K562 (cell line): ENCODE measurements around the gene SLC9A3.

Experiments used
- CTCF ChIP-seq, 3 experiments: IDR thresholded peaks in 2 of 3; conservative IDR thresholded peaks in 1 of 3; 2 replicates each; pipeline ENCODE4 v1.5.1; 2011 to 2012; ENCODE audit warnings: low read length in 3 of 3, mild to moderate bottlenecking in 3 of 3, control low read depth in 2 of 3, improper control_type of control experiment in 1 of 3, inconsistent platforms in 1 of 3, low read depth in 1 of 3, mixed read lengths in 1 of 3, moderate library complexity in 1 of 3; ENCODE audit not compliant: insufficient read depth in 2 of 3
- KDM2B ChIP-seq: fragments of 250-450 bp; sonication (Bioruptor Pico); IDR thresholded peaks from 2 replicates; pipeline ENCODE4 v1.8.0; 2021; ENCODE audit warnings: mild to moderate bottlenecking, moderate library complexity
- MYC ChIP-seq, 2 experiments: fragments of 250-450 bp in 1 of 2; sonication (Bioruptor Pico) in 1 of 2; IDR thresholded peaks; 2 replicates each; pipeline versions ENCODE4 v1.5.1 to v1.6.1; 2012 to 2021; ENCODE audit warnings: low read depth in 2 of 2, borderline replicate concordance in 1 of 2, improper control_type of control experiment in 1 of 2, low read length in 1 of 2, mild to moderate bottlenecking in 1 of 2, moderate library complexity in 1 of 2
- NFYB ChIP-seq: IDR thresholded peaks from 2 replicates; pipeline ENCODE4 v1.6.1; 2011; ENCODE audit warnings: mild to moderate bottlenecking, moderate library complexity; ENCODE audit not compliant: insufficient read length; ENCODE audit errors: extremely low read depth
- POLR2A ChIP-seq: fragments of 450-650 bp; conservative IDR thresholded peaks from 2 replicates; pipeline ENCODE4 v1.6.1; 2016
- POLR2AphosphoS5 ChIP-seq: IDR thresholded peaks from 2 replicates; pipeline ENCODE4 v1.6.1; 2011; ENCODE audit warnings: mild to moderate bottlenecking, low read depth, low read length, moderate library complexity; ENCODE audit not compliant: control insufficient read depth, insufficient read depth
- RB1 ChIP-seq: fragments of 450-650 bp; IDR thresholded peaks from 2 replicates; pipeline ENCODE4 v1.6.1; 2017; ENCODE audit warnings: low read depth, mild to moderate bottlenecking
- SOX6 ChIP-seq: fragments of 450-650 bp; IDR thresholded peaks from 2 replicates; pipeline ENCODE4 v1.6.1; 2014; ENCODE audit warnings: mild to moderate bottlenecking
- YBX1 ChIP-seq: fragments of 450-650 bp; IDR thresholded peaks from 2 replicates; pipeline ENCODE4 v1.7.1; 2016; ENCODE audit warnings: mild to moderate bottlenecking
- ZBTB7A ChIP-seq: IDR thresholded peaks from 2 replicates; pipeline ENCODE4 v1.6.1; 2011; ENCODE audit warnings: low read depth, mild to moderate bottlenecking, low read length, moderate library complexity, borderline replicate concordance; ENCODE audit not compliant: control insufficient read depth
- ZNF518B ChIP-seq: fragments of 250-450 bp; sonication (Bioruptor Pico); IDR thresholded peaks from 2 replicates; pipeline ENCODE4 v1.5.0; 2021; ENCODE audit warnings: mild to moderate bottlenecking, moderate library complexity

GRCh38 chr5:542319-543311 is 18.4 kb upstream of the SLC9A3 start:
- TF ChIP-seq POLR2AphosphoS5 (no peak), CTCF (IDR thresholded peaks at IDR 0.05 in 2 of 3, conservative IDR thresholded peaks at IDR 0.05 in 1 of 3; ENCODE audit: insufficient read depth in 2 of 3, low read depth in 1 of 3, low read length in 3 of 3) (no peak), RB1 (no peak), KDM2B (CRISPR knock-in tag) (no peak), ZBTB7A (no peak), SOX6 (no peak), POLR2A (no peak), YBX1 (no peak), MYC (IDR thresholded peaks at IDR 0.05; ENCODE audit: low read depth, low read length) (no peak), MYC (CRISPR knock-in tag; IDR thresholded peaks at IDR 0.05; ENCODE audit: borderline replicate concordance, low read depth) (no peak), NFYB (no peak), ZNF518B (CRISPR knock-in tag) (no peak)
